GM12878 (cell line): Measurements from ENCODE around the gene LEUTX. TPM values are rescaled to one million over a fixed set of nuclear protein-coding genes. Genes with fewer than 3 reads are reported as not detected.

Experiments used
- ATAC-seq: fragments of 200-7000 bp; cut with Tn5 transposase; 3 replicates; pipeline ENCODE4 v1.9.1; 2020; ENCODE audit warnings: mild to moderate bottlenecking, moderate library complexity
- BruUV-seq: library from RNA; stranded (reverse); fragments of 400-500 nt; replicated peaks from 2 replicates; lab custom pipeline; 2021; lab: Mats Ljungman, UMichigan
- CTCF ChIA-PET: fragments of 300-600 bp; sonication (Branson Sonifier 250); formaldehyde crosslinking; extraction: SDS; loops from one replicate; lab custom pipeline; 2021; ENCODE audit warnings: inconsistent platforms; lab: Yijun Ruan, JAX
- POLR2A ChIA-PET: fragments of 350-600 bp; formaldehyde crosslinking; extraction: SDS; loops from one replicate; lab custom pipeline; 2021; ENCODE audit warnings: inconsistent platforms; lab: Charles Lee
- RAD21 ChIA-PET: fragments of 300-600 bp; sonication (Branson Sonifier 250); formaldehyde crosslinking; loops from one replicate; lab custom pipeline; 2023; ENCODE audit warnings: antibody characterized with exemption; ENCODE audit not compliant: unreplicated experiment; lab: Charles Lee
- SMC1A ChIA-PET: fragments of 300-600 bp; sonication (Branson Sonifier 250); formaldehyde crosslinking; loops from one replicate; lab custom pipeline; 2023; ENCODE audit not compliant: unreplicated experiment, uncharacterized antibody; lab: Charles Lee
- DNase-seq: peaks from one replicate; pipeline ENCODE4 v3.0.0-alpha.2; 2011; ENCODE audit warnings: low read depth, low spot score
- FAIRE-seq: peaks from 3 replicates; lab custom pipeline; 2011; peaks lifted over from hg19 to GRCh38; lab: Jason Lieb, UNC
- H2AFZ ChIP-seq: 2 replicates; pipeline ENCODE4 v1.6.0; 2011; ENCODE audit warnings: low read depth, low read length, control low read depth; ENCODE audit not compliant: control insufficient read depth
- H3K27ac ChIP-seq: 2 replicates; pipeline ENCODE4 v1.5.1; 2011; ENCODE audit warnings: control low read depth; ENCODE audit not compliant: control insufficient read depth, insufficient read depth
- H3K27me3 ChIP-seq, 2 experiments: replicated peaks in 1 of 2; 2 replicates each; pipeline versions ENCODE4 v1.6.0 to v1.6.1; 2011; ENCODE audit warnings: low read length in 1 of 2; ENCODE audit not compliant: control insufficient read depth in 2 of 2, insufficient read depth in 2 of 2
- H3K36me3 ChIP-seq, 2 experiments: 2 replicates each; pipeline ENCODE4 v1.5.1; 2011; ENCODE audit warnings: low read length in 1 of 2; ENCODE audit not compliant: control insufficient read depth in 2 of 2, insufficient read depth in 2 of 2
- H3K4me1 ChIP-seq: 2 replicates; pipeline ENCODE4 v1.6.1; 2011; ENCODE audit warnings: mild to moderate bottlenecking, low read length, moderate library complexity, mixed read lengths; ENCODE audit not compliant: control insufficient read depth, insufficient read depth
- H3K4me2 ChIP-seq: 2 replicates; pipeline ENCODE4 v1.6.0; 2011; ENCODE audit warnings: control low read depth; ENCODE audit not compliant: control insufficient read depth, insufficient read depth
- H3K4me3 ChIP-seq: fragments of 200-600 bp; sonication (generic); 2 replicates; pipeline ENCODE4 v1.5.1; 2016
- H3K79me2 ChIP-seq: 2 replicates; pipeline ENCODE4 v1.6.0; 2011; ENCODE audit warnings: low read length; ENCODE audit not compliant: control insufficient read depth, insufficient read depth
- H3K9ac ChIP-seq: 2 replicates; pipeline ENCODE4 v1.8.0; 2011; ENCODE audit warnings: low read length, control low read depth, mixed read lengths; ENCODE audit not compliant: control insufficient read depth, insufficient read depth
- H3K9me3 ChIP-seq: replicated peaks from 3 replicates; pipeline ENCODE4 v1.5.1; 2011; ENCODE audit warnings: mild to moderate bottlenecking, low read length; ENCODE audit not compliant: control insufficient read depth, insufficient read depth
- H4K20me1 ChIP-seq: 2 replicates; pipeline ENCODE4 v1.6.0; 2011; ENCODE audit not compliant: control insufficient read depth, insufficient read depth
- NBN ChIP-seq: fragments of 450-650 bp; IDR thresholded peaks from 2 replicates; pipeline ENCODE4 v1.6.1; 2016
- SIN3A ChIP-seq: IDR thresholded peaks from 2 replicates; pipeline ENCODE4 v1.6.1; 2012; ENCODE audit warnings: low read depth, low read length, improper control_type of control experiment
- ZNF687 ChIP-seq: fragments of 450-650 bp; IDR thresholded peaks from 2 replicates; pipeline ENCODE4 v1.6.1; 2017; ENCODE audit warnings: mild to moderate bottlenecking, moderate library complexity
- WGBS: methylation state at CpG from one replicate; pipeline ENCODE4 v1.1.6; 2016; ENCODE audit warnings: low lambda C conversion rate; ENCODE audit not compliant: insufficient replicate concordance, insufficient coverage; ENCODE audit errors: missing lambda C conversion rate; 5-methylcytosine and 5-hydroxymethylcytosine counted together
- in situ Hi-C: fragments of 300-500 bp; cut with MboI; formaldehyde crosslinking; loops from 9 replicates; pipeline ENCODE4 v1.14.3; 2018; ENCODE audit warnings: mixed read lengths
- intact Hi-C: fragments of 100-400 bp; cut with micrococcal nuclease; formaldehyde crosslinking; loops from one replicate; pipeline ENCODE4 v1.14.2; 2022; ENCODE audit not compliant: unreplicated experiment
- polyA plus RNA-seq, 11 experiments: library from polyadenylated mRNA; depleted of rRNA in 4 of 11; unstranded in 6 of 11; stranded (reverse) in 5 of 11; fragments of >200 nt; fragmentation: Nextera tagmentation in 4 of 11; fragmentation: Illumina TruSeq in 1 of 11; extraction: Ambion mirVana in 4 of 11; extraction: Trizol in 1 of 11; gene quantifications; 1 replicate in 1 of 11; 2 replicates in 10 of 11; pipeline versions ENCODE4 v1.2.1 to v1.2.3, GENCODE V29; 2011 to 2016; ENCODE audit warnings: inconsistent platforms in 2 of 11, missing spikeins in 2 of 11, low read depth in 1 of 11
- total RNA-seq, 4 experiments: library from RNA; depleted of rRNA in 3 of 4; stranded (reverse); fragments of >200 nt in 3 of 4; fragmentation: Illumina TruSeq in 1 of 4; extraction: Trizol in 1 of 4; gene quantifications; 2 replicates each; pipeline versions ENCODE4 v1.2.1 to v1.2.3, GENCODE V29; 2013 to 2021

LEUTX gene
- total and polyA plus RNA-seq, 10 of the 15 experiments (the other 5 are each of a cell fraction or from before 2014, with no cell fraction given) = 0.29 to 0.46 (median 0.40) TPM; not detected in 4

DNA sequence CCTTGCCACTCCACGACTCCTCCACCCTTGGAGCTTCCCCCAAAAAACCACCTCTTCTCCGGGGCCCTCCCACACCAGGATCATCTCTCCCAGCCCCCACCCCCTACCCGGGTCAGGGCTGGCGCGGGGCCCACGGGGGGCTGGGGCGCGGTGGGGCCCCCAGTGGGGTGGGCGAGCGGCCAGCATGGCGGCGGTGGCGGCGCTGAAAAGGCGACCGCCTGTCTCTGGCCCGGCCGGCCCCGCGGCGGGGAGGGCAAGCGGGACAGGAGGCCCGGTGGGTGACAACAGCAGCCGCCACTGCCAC, 54.5 kb downstream of the LEUTX start:
- Histone ChIP-seq H3K4me1 (peaks cover 20% of the 10 kb centered on the region), H3K27me3 (no peaks in the 10 kb centered on the region), H3K36me3 (peaks cover 34 to 42% of the 10 kb centered on the region in 2 experiments), H4K20me1 (no peaks in the 10 kb centered on the region), H3K4me3 (peak overlapping the region; percentile 97), H3K9me3 (no peaks in the 10 kb centered on the region), H3K27ac (peak overlapping the region; percentile 51), H3K4me2 (peak overlapping the region; percentile 56), H3K9ac (peak overlapping the region; percentile 75), H3K79me2 (peaks cover 15% of the 10 kb centered on the region), H2AFZ (peak overlapping the region; percentile 51)
- SMC1A ChIA-PET = interaction anchor here (1.0 to 2.1 kb wide), 6 partner anchors 11 to 158 kb away, joined by 3 to 33 read pairs (median 17); partner anchors contain the start of genes FBL and LEUTX
- ATAC-seq = no peak
- POLR2A ChIA-PET = interaction anchor here (0.6 to 2.1 kb wide), 13 partner anchors 9 to 397 kb away, joined by 3 to 34 read pairs (median 4); partner anchors contain the start of genes FBL and RPS16
- intact Hi-C loops = no loop called here
- no peak for FAIRE-seq
- BruUV-seq = no TSS peak
- WGBS = 23% methylated on average over 10 of the region's 24 CpGs
- RAD21 ChIA-PET = interaction anchor here (0.6 to 2.1 kb wide), 10 partner anchors 10 to 177 kb away, joined by 4 to 29 read pairs (median 18); partner anchors contain the start of genes FBL and PSMC4
- in situ Hi-C loops = no loop called here
- CTCF ChIA-PET = interaction anchor here (0.6 to 2.1 kb wide), 12 partner anchors 8 to 294 kb away, joined by 3 to 61 read pairs (median 6); partner anchors contain the start of gene PSMC4
- TF ChIP-seq SIN3A = no peak
- 0 out of 2 replicates have a peak, but pooled peaks have one; percentile 30 for TF ChIP-seq ZNF687
- no peak for TF ChIP-seq NBN
- DNase-seq = no peak
